HG02588 (cell line): Measurements from ENCODE around the gene CPLANE1.
"Not testable (repeated sequence)": the region's sequence is repeated elsewhere in the genome, so short reads cannot be mapped to it uniquely, and the experiment has no call there.

ENCODE experiments used
- ATAC-seq: cut with Tn5 transposase; IDR thresholded peaks from one replicate; pipeline ENCODE4 v1.9.1; 2021; ENCODE audit warnings: mild to moderate bottlenecking, moderate library complexity; ENCODE audit not compliant: unreplicated experiment

The CPLANE1 gene

DNA sequence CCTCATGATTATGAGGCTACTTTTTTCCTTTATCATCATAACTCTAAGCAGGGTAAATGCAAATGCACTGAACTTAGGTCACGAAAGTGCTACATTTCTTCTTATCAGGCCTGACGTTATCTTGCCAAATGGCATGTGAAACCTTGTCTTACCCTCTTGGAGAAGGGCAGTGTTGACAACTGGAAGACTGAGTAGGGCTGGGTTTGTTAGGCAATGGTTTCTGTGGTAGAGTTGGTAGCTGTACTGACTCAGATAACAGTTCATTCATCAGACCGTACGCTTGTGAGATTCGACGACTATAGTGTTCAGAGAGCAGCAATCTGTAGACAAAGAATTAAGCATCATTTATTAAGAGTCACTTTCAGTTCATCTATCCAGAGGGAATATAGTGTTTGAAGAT, 127.7 kb downstream of the CPLANE1 start:
- ATAC-seq, result no peak

DNA sequence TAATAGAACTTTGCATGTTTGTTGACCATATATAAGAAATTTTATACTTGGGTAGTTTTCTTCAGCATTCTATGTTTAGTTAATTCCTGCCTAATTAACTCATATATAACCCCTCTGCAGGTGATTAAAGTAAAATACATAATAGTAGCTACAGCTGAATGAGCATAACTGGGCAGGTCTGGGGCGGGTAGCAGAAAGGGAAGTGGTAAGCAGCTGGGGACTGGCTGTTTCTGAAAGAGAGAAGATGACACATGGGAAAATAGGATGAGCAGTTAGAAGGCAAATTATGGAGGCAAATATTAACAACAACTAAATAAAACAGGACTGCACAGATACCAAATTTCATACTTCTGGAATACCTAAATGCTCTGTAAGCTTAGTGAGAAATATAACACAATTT, 128.1 kb downstream of the CPLANE1 start:
- ATAC-seq, result no peak

DNA sequence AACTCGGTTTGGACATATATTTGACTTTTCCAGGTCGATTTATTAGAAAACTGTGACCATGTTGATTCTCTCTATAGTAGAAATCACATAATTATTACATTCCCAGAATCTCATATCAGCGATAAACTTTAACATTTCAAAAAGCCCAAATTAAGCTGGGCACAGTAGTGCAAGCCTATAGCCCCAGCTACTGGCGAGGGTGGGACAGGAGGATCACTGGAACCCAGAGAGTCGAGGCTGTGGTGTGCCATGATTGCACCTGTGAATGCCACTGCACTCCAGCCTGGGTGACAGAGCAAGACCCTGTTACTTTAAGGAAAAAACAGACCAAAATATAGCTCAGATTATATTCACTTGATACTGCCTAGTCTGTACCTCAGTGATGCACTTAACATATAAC, 128.9 kb downstream of the CPLANE1 start:
- no peak for ATAC-seq

DNA sequence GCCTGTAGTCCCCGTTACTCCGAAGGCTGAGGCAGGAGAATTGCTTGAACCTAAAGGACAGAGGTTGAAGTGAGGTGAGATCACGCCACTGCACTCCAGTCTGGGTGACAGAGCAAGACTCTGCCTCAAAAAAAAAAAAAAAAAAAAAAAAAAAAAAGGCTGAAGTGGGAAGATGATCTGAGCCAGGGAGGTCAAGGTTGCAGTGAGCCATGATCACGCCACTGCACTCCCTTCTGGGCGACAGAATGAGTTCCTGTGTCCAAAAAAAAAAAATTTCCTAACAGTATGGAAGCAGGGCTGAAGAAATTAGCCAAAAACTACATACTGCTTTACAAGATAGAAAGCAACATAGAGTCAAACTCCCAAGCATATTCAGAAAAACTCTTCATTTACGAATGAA, 132.8 kb downstream of the CPLANE1 start:
- ATAC-seq, result no peak

GRCh38 chr5:37112383-37112991, 136.7 kb downstream of the CPLANE1 start:
- no peak for ATAC-seq

DNA sequence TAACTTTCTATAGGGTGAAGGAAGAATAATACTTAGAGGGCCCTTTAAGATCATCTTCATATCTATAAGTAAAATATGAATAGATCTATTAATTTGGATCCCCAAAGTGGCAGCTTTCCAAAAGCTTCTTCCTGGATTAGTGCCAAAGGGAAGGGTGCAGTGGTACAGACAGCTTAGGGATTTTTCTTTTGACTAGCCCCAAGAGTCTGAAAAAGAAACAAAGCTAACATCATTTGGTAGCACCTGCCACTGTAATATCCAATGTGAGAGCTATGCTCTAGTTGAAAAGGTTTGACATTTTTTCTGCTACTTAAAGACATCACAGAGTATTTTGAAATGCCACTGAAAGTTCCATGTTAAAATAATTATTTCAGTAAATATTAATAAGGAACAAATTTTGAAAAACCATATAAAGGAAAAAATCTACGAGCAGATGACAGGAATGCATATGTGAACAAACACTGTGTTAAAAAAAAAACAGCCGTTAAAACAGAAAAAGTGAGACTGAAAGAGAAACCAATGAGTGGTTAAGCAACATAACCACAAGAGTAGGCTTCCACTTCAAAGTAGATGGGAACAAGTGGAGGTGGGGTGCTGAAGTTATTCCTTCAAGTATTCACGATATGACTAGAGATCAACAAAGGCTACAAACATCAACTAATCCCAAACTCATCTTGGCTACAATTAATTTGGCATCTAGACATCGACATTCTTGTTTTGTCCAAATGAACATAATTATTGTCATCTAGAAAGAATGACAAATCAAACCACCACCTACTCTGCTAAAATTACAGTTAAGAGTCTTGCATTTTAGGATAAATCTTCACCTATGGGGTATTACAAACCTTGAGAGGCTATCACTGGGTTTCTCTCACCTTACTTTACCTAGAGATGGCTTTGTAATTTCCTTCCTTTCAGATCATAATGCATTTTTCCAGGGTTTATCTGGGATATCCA, 137.5 kb downstream of the CPLANE1 start:
- peak; percentile 90 for ATAC-seq

GRCh38 chr5:37110135-37110534, 139.0 kb downstream of the CPLANE1 start:
- ATAC-seq, result no peak

DNA sequence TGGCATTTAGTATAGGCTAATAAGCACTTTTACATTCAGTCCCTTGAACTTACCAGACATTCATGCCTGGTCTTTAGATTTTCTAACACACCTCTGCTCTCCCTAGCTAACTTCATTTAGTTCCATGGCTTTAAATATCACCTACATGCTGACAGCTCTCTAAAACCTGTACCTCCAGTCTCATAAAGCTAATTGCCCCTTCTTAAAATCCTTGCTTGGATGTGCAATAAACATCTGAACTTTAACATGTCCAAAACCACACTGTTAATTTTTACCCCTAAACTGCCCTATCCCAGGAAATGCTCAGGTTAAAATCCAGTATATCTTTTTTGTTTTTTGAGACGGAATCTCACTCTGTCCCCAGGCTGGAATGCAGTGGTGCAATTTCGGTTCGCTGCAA, 139.8 kb downstream of the CPLANE1 start:
- ATAC-seq, result no peak

- ATAC-seq, result no peak
Observed at GRCh38 chr5:37103302-37103701, 145.9 kb downstream of the CPLANE1 start.

- ATAC-seq, result not testable (repeated sequence)
Observed at GRCh38 chr5:37099267-37099666, 149.9 kb downstream of the CPLANE1 start.

DNA sequence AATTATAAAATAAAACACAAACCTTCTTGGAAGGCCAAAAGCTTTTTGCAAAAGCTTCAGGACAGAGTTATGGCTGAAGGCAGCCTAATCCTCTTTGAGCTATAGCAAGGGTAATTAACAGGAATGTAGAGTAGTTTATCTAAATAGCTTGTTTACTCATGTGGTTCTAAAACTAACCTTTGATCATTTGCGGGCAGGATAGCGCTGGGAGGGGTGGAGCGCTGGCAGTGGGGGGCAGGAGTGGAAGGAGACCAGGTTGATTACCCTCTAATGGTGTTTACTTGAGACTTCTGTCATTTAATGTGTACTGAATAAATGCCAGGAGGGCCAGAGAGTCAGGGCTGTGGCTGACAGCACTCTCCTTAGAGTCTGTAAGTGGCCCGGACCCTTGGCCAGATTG, 155.4 kb downstream of the CPLANE1 start:
- not testable (repeated sequence) for ATAC-seq

DNA sequence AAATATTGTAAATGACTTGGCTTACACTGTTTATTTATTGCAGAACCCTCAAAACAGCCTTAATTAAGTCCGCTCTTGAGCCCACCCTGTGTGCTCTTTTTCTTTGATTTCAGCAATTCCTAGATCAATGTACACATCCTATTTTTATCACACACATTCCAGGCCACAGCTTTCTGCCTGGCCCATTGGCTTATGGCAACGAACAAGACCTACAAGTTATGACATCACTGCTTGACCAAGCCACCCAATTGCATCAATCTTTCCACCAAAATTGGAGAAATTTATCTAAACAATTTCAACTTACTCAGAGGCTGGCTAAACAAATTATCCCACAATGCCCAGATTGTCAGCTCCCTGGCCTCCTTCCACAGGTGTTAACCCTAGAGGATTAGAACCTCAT, 158.4 kb downstream of the CPLANE1 start:
- no peak for ATAC-seq

- no peak for ATAC-seq
Observed at GRCh38 chr5:37090123-37090726, 159.0 kb downstream of the CPLANE1 start.

DNA sequence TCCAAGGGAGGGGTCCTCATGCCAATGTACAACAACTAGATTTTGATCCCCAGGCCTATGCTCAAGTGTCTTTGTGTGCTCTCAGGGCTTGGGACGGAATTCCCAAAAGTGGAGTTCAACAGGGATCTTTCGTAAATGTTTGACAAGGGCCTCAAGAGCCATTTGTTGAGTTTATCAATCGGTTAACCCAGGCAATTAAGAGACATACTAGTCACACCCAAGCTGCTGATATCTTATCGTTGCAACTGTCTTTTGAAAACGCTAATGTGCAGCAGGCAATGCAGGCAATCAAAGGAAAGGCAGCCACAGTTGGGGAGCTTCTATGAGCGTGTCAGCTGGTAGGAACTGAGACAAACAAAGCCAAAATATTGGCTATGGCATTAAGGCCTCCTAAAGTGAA, 161.2 kb downstream of the CPLANE1 start:
- no peak for ATAC-seq

- no peak for ATAC-seq
Observed at GRCh38 chr5:37086466-37087173, 162.6 kb downstream of the CPLANE1 start.

DNA sequence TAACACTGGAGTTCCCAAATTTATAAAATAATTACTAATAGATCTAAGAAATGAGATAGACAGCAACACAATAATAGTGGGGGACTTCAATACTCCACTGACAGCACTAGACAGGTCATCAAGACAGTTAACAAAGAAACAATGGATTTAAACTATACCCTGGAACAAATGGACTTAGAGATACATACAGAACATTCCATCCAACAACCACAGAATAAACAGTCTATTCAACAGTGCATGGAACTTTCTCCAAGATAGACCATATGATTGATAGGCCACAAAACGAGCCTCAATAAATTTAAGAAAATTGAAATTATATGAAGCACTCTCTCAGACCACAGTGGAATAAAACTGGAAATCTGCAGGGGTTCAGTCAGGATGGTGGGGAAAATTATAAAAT, 163.2 kb downstream of the CPLANE1 start:
- not testable (repeated sequence) for ATAC-seq

- ATAC-seq, result not testable (repeated sequence)
Observed at GRCh38 chr5:37082977-37083376, 166.2 kb downstream of the CPLANE1 start.

DNA sequence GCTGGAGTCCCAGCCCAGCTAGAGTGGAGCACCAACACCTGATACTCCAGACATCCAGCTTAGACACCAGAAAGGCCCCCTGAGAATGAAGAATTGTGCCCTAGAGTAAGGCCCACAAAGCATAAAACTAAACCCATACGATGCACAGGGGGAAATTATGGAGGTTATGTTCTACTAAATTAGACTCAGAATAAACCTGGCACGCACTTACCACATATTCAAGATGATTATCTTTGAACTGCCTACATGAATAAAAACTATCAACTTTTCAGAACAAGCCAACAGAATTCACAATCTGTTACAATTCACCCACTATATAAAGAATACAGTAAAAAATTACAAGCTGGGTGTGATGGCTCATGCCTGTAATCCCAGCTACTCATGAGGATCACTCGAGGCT, 168.5 kb downstream of the CPLANE1 start:
- no peak for ATAC-seq

DNA sequence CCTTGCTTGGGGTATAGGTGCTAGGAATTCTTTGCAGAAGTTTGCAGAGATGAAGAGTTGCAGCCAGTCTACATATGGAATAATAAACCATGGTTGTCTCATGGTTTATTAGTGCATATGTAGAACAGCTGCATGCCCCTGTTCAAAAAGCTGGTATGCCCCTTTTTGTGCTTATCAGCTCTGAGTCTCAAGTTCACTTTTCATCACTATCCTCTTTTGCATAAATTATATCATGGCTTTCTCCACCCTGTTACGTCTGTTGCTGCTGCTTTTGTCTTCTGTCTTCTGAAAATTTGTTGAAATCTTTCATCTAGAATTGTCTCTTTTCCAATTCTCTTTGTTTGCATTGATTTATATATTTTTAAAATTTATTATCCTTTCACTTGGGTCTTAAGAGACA, 172.0 kb downstream of the CPLANE1 start:
- ATAC-seq, result no peak

DNA sequence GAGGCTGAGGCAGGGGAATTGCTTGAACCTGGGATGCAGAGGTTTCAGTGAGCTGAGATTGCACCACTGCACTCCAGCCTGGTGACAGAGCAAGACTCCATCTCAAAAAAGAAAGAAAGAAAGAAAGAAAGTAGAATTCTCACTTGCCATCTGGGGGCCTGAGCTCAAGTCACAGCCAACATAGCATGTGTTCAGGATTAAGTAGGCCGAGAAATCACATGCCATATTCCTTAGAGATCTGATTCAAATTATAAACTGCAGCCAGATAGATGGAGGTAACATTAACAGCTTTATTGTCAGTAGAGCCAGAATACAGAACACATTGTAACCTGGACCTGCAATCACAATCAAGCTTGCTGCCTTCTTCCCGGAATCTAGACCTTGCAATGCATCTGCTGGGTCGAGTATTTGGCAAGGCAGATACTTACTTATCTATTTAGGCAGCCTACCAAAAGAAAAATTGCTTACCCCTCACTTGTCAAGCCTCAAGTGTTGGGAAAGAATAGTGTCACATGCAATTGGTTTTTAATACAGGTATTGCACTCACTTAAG, 173.7 kb downstream of the CPLANE1 start:
- no peak for ATAC-seq
